PFSK-1 (cell line): Measurements from ENCODE around the gene IRF7.

ENCODE experiments used
- FOXP2 ChIP-seq: optimal IDR thresholded peaks from 2 replicates; pipeline ENCODE3; 2011; ENCODE audit warnings: borderline replicate concordance, control low read depth, inconsistent platforms; ENCODE audit not compliant: insufficient read depth; ENCODE audit errors: extremely low read length, extremely low read depth
- POLR2AphosphoS5 ChIP-seq: IDR thresholded peaks from 2 replicates; pipeline ENCODE4 v1.6.1; 2012; ENCODE audit warnings: low read depth, mild to moderate bottlenecking, control low read depth, low read length, moderate library complexity
- SIN3A ChIP-seq: IDR thresholded peaks from 2 replicates; pipeline ENCODE4 v1.6.1; 2012; ENCODE audit warnings: mild to moderate bottlenecking, low read length, moderate library complexity, borderline replicate concordance; ENCODE audit not compliant: insufficient read depth
- TAF1 ChIP-seq: IDR thresholded peaks from 2 replicates; pipeline ENCODE4 v1.6.1; 2012; ENCODE audit warnings: low read length, control low read depth, borderline replicate concordance; ENCODE audit not compliant: insufficient read depth
- TF ChIP-seq, protein P1 (sequence below), 2 experiments: IDR thresholded peaks; 2 replicates each; pipeline versions ENCODE4 v1.6.1 to v1.8.0; 2011 to 2012; ENCODE audit warnings: low read depth in 2 of 2, low read length in 2 of 2, control low read depth in 1 of 2, inconsistent platforms in 1 of 2, mild to moderate bottlenecking in 1 of 2, moderate library complexity in 1 of 2; ENCODE audit not compliant: insufficient read depth in 1 of 2

Gene IRF7

DNA sequence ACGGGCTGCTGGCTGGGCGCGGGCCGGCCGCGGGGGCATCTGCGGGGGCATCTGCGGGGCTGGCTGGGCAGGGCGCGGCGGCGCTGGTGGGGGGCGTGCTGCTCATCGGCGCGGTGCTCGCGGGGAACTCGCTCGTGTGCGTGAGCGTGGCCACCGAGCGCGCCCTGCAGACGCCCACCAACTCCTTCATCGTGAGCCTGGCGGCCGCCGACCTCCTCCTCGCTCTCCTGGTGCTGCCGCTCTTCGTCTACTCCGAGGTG, 21.5 kb upstream of the IRF7 start:
- TF ChIP-seq SIN3A (no peak), FOXP2 (no peak), POLR2AphosphoS5 (no peak), TAF1 (no peak)
- TF ChIP-seq, protein P1, sequence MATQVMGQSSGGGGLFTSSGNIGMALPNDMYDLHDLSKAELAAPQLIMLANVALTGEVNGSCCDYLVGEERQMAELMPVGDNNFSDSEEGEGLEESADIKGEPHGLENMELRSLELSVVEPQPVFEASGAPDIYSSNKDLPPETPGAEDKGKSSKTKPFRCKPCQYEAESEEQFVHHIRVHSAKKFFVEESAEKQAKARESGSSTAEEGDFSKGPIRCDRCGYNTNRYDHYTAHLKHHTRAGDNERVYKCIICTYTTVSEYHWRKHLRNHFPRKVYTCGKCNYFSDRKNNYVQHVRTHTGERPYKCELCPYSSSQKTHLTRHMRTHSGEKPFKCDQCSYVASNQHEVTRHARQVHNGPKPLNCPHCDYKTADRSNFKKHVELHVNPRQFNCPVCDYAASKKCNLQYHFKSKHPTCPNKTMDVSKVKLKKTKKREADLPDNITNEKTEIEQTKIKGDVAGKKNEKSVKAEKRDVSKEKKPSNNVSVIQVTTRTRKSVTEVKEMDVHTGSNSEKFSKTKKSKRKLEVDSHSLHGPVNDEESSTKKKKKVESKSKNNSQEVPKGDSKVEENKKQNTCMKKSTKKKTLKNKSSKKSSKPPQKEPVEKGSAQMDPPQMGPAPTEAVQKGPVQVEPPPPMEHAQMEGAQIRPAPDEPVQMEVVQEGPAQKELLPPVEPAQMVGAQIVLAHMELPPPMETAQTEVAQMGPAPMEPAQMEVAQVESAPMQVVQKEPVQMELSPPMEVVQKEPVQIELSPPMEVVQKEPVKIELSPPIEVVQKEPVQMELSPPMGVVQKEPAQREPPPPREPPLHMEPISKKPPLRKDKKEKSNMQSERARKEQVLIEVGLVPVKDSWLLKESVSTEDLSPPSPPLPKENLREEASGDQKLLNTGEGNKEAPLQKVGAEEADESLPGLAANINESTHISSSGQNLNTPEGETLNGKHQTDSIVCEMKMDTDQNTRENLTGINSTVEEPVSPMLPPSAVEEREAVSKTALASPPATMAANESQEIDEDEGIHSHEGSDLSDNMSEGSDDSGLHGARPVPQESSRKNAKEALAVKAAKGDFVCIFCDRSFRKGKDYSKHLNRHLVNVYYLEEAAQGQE (IDR thresholded peaks at IDR 0.05; ENCODE audit: insufficient read depth in 1 of 2, low read depth in 2 of 2, low read length in 2 of 2): no peak

DNA sequence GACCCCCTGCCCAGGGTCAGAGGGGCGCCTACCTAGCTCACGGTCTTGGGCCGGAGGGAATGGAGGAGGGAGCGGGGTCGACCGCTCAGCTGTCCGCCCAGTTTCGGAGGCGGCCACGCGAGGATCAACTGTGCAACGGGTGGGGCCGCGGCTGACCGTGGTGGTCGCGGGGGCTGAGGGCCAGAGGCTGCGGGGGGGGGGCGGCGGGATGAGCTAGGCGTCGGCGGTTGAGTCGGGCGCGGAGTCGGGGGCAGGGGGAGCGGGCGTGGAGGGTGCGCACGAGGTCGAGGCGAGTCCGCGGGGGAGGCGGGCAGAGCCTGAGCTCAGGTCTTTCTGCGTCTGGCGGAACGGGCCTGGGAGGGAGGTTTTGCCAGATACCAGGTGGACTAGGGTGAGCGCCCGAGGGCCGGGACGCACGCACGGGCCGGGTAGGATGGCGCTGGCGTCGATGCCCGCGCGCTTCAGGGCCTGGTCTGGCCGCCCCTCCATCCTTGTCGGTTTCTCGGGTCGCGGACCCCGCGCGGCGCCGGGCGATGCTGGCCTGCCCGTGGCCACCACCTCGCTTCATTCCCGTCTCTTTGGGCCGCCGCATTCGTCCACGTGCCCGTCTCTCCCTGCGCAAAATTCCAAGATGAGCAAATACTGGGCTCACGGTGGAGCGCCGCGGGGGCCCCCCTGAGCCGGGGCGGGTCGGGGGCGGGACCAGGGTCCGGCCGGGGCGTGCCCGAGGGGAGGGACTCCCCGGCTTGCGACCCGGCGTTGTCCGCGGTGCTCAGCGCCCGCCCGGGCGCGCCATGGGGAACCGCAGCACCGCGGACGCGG, 21.0 kb upstream of the IRF7 start, which contains the start of gene DRD4:
TSS of gene DRD4 (plus strand) at position 759 of the 822 bp plus-strand sequence. CDS start at position 795, 36 bp downstream.
- TF ChIP-seq, protein P1 (IDR thresholded peaks at IDR 0.05; ENCODE audit: insufficient read depth in 1 of 2, low read depth in 2 of 2, low read length in 2 of 2): no peak
- no peak for TF ChIP-seq TAF1
- TF ChIP-seq POLR2AphosphoS5: no peak
- no peak for TF ChIP-seq SIN3A
- no peak for TF ChIP-seq FOXP2

DNA sequence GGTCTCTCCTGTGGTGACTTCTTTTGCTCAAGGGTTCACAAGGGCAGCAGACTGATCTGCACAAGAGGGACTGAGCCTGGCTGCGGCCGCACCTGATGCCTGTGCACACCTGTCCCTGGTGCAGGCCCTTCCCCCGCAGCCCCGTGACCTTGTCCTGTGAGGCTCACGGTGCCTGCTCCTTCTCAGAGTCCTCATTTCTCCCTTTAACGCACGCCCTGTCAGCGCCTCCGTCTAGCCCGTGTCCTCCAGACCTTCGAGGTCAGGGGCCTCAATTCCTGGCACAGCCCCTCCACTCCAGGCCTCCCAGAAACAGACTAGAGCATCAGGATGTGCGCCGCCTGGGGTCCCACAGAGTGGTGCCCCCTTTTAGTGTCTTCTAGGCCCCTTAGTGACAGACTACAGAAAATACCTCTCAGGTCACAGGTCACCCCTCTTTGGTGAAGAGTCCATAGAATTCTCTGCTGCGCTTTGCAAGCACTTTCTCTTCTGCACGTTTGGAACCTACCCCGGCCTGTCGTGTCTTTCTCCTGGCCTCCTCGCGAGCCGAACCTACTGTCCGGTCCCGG, 20.3 kb upstream of the IRF7 start:
- TF ChIP-seq TAF1 (no peak), FOXP2 (no peak)

DNA sequence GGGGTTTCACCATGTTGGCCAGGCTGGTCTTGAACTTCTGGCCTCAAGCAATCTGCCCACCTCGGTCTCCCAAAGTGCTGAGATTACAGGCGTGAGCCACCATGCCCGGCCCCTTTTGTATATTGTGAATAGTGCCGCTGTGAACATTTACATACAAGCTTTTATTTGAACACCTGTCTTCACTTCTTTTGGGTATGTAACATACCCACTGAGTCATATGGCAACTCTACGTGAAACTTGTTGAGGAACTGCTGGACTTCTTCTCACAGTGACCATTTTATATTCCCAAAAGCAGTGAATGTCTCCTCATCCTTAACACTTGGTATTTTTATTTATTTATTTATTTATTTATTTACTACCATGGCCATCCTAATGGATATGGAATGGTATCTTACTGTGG, 15.1 kb upstream of the IRF7 start:
- TF ChIP-seq FOXP2 (no peak), SIN3A (no peak), TAF1 (no peak)

DNA sequence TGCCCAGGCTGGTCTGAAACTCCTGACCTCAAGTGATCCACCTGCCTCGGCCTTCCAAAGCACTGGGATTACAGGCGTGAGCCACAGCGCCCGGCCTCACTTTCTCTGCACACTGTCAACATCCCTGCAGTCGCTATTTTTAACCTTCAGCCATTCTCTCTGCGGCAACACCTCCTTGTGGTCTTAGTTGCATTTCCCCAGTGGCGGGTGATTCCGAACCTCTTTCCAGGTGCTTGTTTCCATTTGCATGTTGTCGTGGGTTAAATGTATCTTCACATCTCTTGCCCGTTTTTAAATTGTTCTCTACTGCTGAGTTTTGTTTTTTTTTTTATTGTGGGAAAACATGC, 13.5 kb upstream of the IRF7 start:
- TF ChIP-seq TAF1: no peak
- no peak for TF ChIP-seq SIN3A
- TF ChIP-seq POLR2AphosphoS5: no peak

DNA sequence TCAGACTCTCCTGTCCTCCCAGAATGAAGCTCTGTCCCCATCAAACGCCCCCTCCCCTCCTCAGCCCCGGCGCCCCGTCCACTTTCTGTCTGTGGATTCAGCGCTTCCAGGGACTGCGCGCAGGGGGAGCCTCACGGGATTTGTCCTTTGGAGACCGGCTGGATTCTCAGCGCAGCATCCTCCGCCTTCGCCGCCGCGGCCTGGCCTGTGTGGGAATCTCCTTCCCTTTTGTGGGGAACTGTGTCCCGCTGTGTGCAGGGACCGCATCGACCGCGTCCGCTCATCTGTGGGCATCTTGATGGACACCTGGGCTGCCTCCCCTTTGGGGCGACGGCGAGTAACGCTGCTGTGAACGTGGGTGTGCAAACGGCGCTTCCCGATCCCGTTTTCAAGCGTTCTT, 12.3 kb upstream of the IRF7 start:
- TF ChIP-seq FOXP2 (no peak), SIN3A (no peak), POLR2AphosphoS5 (no peak), TAF1 (no peak)
- TF ChIP-seq, protein P1 (IDR thresholded peaks at IDR 0.05; ENCODE audit: insufficient read depth in 1 of 2, low read depth in 2 of 2, low read length in 2 of 2): no peak
